SKM-1 treated with dmso at 0.1 percent for 144 hours (cell line): ENCODE data around the gene FAXC.
"Not testable (repeated sequence)": the region's sequence is repeated elsewhere in the genome, so short reads cannot be mapped to it uniquely, and the experiment has no call there.

Source experiments
- DNase-seq: peaks from one replicate; lab custom pipeline; 2025; ENCODE audit not compliant: unreplicated experiment; lab: John Stamatoyannopoulos, UW

The FAXC gene

GRCh38 chr6:99341862-99342455 is 7.5 kb downstream of the FAXC start:
- DNase-seq: no peak

GRCh38 chr6:99338188-99338587 is 11.3 kb downstream of the FAXC start:
- no peak for DNase-seq

- DNase-seq: not testable (repeated sequence)
These were observed 14.2 kb downstream of the FAXC start for GRCh38 chr6:99335298-99335697.

- peak; percentile 43 for DNase-seq
These were observed 14.8 kb downstream of the FAXC start for GRCh38 chr6:99334526-99335127.

- no peak for DNase-seq
These were observed 16.4 kb downstream of the FAXC start for GRCh38 chr6:99333068-99333467.

GRCh38 chr6:99331531-99331930 is 17.9 kb downstream of the FAXC start:
- no peak for DNase-seq

- DNase-seq: peak; percentile 50
These were observed 19.3 kb downstream of the FAXC start for GRCh38 chr6:99330159-99330558.

GRCh38 chr6:99324996-99325395 is 24.5 kb downstream of the FAXC start:
- no peak for DNase-seq

GRCh38 chr6:99318566-99318965 is 30.9 kb downstream of the FAXC start:
- DNase-seq: no peak

- DNase-seq: no peak
These were observed 37.1 kb downstream of the FAXC start for GRCh38 chr6:99312354-99312753.

- no peak for DNase-seq
These were observed 38.9 kb downstream of the FAXC start for GRCh38 chr6:99310553-99310952.

- no peak for DNase-seq
These were observed 39.9 kb downstream of the FAXC start for GRCh38 chr6:99309557-99309956.

GRCh38 chr6:99308788-99309187 is 40.7 kb downstream of the FAXC start:
- no peak for DNase-seq

GRCh38 chr6:99307295-99307907 is 42.1 kb downstream of the FAXC start:
- no peak for DNase-seq

GRCh38 chr6:99306341-99306740 is 43.1 kb downstream of the FAXC start:
- DNase-seq: no peak

GRCh38 chr6:99305021-99305554 is 44.4 kb downstream of the FAXC start:
- DNase-seq: no peak

- no peak for DNase-seq
These were observed 52.1 kb downstream of the FAXC start for GRCh38 chr6:99297415-99297814.

- no peak for DNase-seq
These were observed 52.5 kb downstream of the FAXC start for GRCh38 chr6:99297006-99297405.

- DNase-seq: no peak
These were observed 53.2 kb downstream of the FAXC start for GRCh38 chr6:99296261-99296660.

- no peak for DNase-seq
These were observed 54.2 kb downstream of the FAXC start for GRCh38 chr6:99295276-99295675.

- no peak for DNase-seq
These were observed 54.7 kb downstream of the FAXC start for GRCh38 chr6:99294786-99295185.

GRCh38 chr6:99289701-99290100 is 59.8 kb downstream of the FAXC start:
- no peak for DNase-seq
